ENCODE results near the gene SLC5A3.

SLC5A3 gene

GRCh38 chr21:34027721-34028461 lies 45.5 kb upstream of the SLC5A3 start:
- no peak; the same call in 2 of the 3 replicates for ATAC-seq
- TF ChIP-seq BACH2 (CRISPR knock-in tag; IDR thresholded peaks at IDR 0.05; ENCODE audit: borderline replicate concordance) (no peak), ISL1 (CRISPR knock-in tag; IDR thresholded peaks at IDR 0.05) (peak; percentile 30; the same call in 1 of the 2 replicates), ARNTL (CRISPR knock-in tag; IDR thresholded peaks at IDR 0.05; ENCODE audit: borderline replicate concordance, low read depth) (no peak), ZFP30 (CRISPR knock-in tag; IDR thresholded peaks at IDR 0.05) (no peak), TOX (CRISPR knock-in tag; IDR thresholded peaks at IDR 0.05; ENCODE audit: borderline replicate concordance) (no peak), POU6F1 (CRISPR knock-in tag; IDR thresholded peaks at IDR 0.05; ENCODE audit: borderline replicate concordance, low read depth) (no peak), GLIS3 (CRISPR knock-in tag; IDR thresholded peaks at IDR 0.05) (no peak), ZNF8 (CRISPR knock-in tag; IDR thresholded peaks at IDR 0.05) (no peak)

- no peak for TF ChIP-seq CREB5 (CRISPR knock-in tag; IDR thresholded peaks at IDR 0.05; ENCODE audit: low read depth)
- TF ChIP-seq BACH2 (CRISPR knock-in tag; IDR thresholded peaks at IDR 0.05; ENCODE audit: borderline replicate concordance), result no peak
- no peak for TF ChIP-seq CSRNP3 (CRISPR knock-in tag; IDR thresholded peaks at IDR 0.05)
- TF ChIP-seq OSR1 (CRISPR knock-in tag; IDR thresholded peaks at IDR 0.05), result no peak
- TF ChIP-seq TCF4 (CRISPR knock-in tag; IDR thresholded peaks at IDR 0.05; ENCODE audit: borderline replicate concordance), result no peak
- no peak for TF ChIP-seq ZFP30 (CRISPR knock-in tag; IDR thresholded peaks at IDR 0.05)
- no peak for TF ChIP-seq ARNTL (CRISPR knock-in tag; IDR thresholded peaks at IDR 0.05; ENCODE audit: borderline replicate concordance, low read depth)
- TF ChIP-seq ZC3H10 (CRISPR knock-in tag; IDR thresholded peaks at IDR 0.05), result no peak
- no peak for TF ChIP-seq ESRRG (CRISPR knock-in tag; IDR thresholded peaks at IDR 0.05)
- no peak for TF ChIP-seq SNAI2 (CRISPR knock-in tag; IDR thresholded peaks at IDR 0.05)
- no peak for TF ChIP-seq ZFP3 (CRISPR knock-in tag; IDR thresholded peaks at IDR 0.05)
- no peak for TF ChIP-seq ZNF8 (CRISPR knock-in tag; IDR thresholded peaks at IDR 0.05)
- TF ChIP-seq TSHZ2 (CRISPR knock-in tag; IDR thresholded peaks at IDR 0.05), result no peak
- TF ChIP-seq POU6F1 (CRISPR knock-in tag; IDR thresholded peaks at IDR 0.05; ENCODE audit: borderline replicate concordance, low read depth), result no peak
- TF ChIP-seq ZNF565 (CRISPR knock-in tag; conservative IDR thresholded peaks at IDR 0.05; ENCODE audit: low read depth), result no peak
- no peak for TF ChIP-seq PPARA (CRISPR knock-in tag; IDR thresholded peaks at IDR 0.05; ENCODE audit: borderline replicate concordance)
- TF ChIP-seq ISL1 (CRISPR knock-in tag; IDR thresholded peaks at IDR 0.05), result no peak
- TF ChIP-seq TOX (CRISPR knock-in tag; IDR thresholded peaks at IDR 0.05; ENCODE audit: borderline replicate concordance), result no peak
- TF ChIP-seq PATZ1 (CRISPR knock-in tag; IDR thresholded peaks at IDR 0.05; ENCODE audit: borderline replicate concordance), result no peak
- TF ChIP-seq CSDC2 (CRISPR knock-in tag; IDR thresholded peaks at IDR 0.05), result no peak
- ATAC-seq, result peak; percentile 99
These were observed 43.4 kb upstream of the SLC5A3 start for GRCh38 chr21:34029743-34030528.
